HG03378 (cell line): ENCODE measurements around the gene YIPF6.
A peak's percentile ranks its signal among the peaks of the same experiment; 100 is the strongest.
"Not testable (repeated sequence)": the region's sequence is repeated elsewhere in the genome, so short reads cannot be mapped to it uniquely, and the experiment has no call there.

ENCODE experiments used
- ATAC-seq: cut with Tn5 transposase; IDR thresholded peaks from one replicate; pipeline ENCODE4 v1.9.1; 2021; ENCODE audit warnings: mild to moderate bottlenecking, moderate library complexity; ENCODE audit not compliant: unreplicated experiment

Gene YIPF6

DNA sequence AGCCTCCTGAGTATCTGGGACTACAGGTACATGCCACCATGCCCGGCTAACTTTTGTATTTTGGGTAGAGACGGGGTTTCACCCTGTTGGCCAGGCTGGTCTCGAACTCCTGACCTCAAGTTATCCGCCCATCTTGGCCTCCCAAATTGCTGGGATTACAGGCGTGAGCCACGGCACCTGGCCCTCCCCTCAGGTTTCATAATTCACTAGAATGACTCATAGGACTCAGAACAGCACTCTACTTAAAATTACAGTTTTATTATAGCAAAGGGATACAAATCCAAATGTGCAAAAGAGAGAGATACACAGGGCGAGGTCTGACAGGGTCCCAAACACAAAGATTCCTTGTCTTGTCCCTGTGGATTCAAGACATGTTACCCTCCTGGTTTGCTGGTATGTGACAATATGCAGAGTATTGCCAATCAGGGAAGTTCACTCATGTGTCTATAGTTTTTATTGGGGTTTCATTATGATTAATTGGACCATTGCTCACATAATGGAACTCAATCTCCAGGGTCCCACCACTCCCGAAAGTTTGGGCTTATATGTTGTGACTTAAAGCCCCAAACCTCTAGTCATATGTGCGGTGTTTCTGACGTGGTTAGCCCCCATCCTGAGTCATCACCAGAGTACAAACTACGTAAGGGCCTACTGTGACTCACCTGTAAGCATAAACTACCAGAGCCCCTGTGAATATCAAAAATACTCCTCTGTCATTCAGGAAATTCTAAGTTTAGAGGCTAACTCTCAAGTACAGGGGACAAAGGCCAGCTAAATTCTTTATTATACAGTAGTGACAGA, 5.2 kb downstream of the YIPF6 start:
- peak; percentile 57 for ATAC-seq

- no peak for ATAC-seq
Observed at GRCh38 chrX:68506649-68507048, 7.8 kb downstream of the YIPF6 start.

DNA sequence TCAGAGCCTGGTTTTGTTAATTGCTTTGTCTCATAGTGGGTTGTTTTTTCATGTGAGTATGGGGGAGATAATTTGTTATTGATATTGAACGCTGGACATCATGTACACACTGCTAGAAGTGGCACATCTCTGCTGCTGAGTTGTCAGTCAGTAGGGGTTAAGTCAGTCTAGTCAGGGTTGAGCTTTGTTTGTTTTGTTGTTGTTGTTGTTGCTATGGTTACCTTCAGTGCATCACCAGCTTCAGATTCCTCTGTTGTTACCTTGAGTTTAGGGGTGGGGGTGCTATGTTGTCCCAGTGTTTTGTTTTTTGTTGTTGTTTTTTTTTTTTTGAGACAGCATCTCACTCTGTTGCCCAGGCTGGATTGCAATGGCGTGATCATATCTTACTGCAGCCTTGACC, 9.9 kb downstream of the YIPF6 start:
- ATAC-seq: no peak

DNA sequence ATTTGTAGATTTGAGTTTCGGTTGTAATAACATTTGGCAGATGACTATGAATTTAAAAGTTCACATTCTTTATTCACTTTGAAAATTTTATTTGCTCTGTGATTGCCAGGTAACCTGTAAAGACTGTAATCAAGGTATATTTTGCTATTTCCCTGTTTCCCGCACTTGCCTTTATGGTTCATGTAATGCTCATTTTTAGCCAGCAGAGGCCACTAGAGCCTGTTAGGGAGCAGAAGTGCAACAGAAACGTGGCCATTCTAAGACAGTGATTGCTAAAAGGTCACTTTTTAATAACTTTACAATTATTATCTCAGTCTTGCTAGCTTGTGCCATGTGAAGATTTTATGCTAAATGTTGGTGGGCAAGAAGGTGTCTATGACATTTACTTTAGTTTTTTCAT, 12.4 kb downstream of the YIPF6 start:
- ATAC-seq: peak; percentile 67

DNA sequence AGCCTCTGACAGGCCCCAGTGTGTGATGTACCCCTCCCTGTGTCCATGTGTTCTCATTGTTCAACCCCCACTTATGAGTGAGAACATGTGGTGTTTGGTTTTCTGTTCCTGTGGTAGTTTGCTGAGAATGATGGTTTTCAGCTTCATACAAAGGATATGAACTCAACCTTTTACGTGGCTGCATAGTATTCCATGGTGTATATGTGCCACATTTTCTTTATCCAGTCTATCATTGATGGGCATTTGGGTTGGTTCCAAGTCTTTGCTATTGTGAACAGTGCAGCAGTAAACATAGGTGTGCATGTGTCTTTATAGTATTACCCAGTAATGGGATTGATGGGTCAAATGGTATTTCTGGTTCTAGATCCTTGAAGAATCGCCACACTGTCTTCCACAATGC, 25.8 kb downstream of the YIPF6 start:
- not testable (repeated sequence) for ATAC-seq

GRCh38 chrX:68532831-68533533, 34.1 kb downstream of the YIPF6 start:
- ATAC-seq: no peak

GRCh38 chrX:68533656-68534055, 34.8 kb downstream of the YIPF6 start:
- no peak for ATAC-seq

DNA sequence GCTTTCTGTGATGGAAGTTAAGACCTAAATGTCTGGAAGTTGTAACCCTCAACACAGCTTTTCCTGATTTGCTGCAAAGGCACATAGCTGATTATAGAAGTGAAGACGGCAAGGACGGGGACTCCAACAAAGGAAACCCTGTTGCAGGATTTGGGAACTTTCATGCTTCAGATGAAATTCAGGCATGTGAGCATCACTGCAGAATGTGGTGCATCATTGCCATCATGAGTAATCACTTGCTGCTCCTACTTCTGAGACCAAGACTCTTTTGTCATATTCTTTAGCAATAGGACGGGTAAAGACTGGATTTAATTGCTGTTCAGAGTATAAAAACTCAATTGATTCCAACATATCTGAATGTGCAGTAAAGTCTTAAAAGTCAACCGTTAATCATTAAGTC, 35.8 kb downstream of the YIPF6 start:
- no peak for ATAC-seq

DNA sequence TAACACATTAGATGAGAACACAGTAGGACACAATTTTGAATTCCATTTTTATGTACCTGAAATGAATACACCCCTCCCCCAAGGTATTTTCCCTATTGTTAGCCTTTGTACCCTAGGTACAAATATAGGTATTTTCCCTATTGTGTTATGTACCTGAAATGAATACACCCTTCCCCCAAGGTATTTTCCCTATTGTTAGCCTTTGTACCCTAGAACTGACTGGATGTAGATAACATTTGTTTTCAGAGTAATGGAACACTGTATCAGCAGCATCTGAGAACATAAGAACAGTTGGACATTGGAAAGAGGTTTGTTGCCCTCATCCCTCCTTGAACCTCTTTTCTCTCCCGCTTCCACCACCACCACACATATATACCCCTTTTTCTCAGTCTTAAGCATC, 37.6 kb downstream of the YIPF6 start:
- ATAC-seq: no peak

- ATAC-seq: no peak
Observed at GRCh38 chrX:68536884-68537283, 38.0 kb downstream of the YIPF6 start.

DNA sequence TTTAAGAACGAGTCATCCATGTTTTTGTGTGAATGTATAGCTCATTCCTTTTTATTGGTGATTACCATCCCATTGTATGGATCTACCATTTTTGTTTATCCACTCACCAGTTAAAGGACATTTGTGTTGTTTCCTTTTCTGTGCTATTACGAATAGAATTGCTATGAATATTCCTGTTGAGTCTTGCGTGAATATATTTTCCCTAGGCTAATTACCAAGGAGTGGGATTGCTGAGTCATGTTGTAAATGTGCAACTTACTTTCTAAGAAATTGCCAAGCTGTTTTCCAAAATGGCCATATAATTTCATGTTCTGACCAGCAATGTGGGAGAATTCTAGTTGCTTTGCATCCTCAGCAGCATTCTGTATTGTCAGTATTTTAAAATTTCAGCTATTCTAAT, 51.3 kb downstream of the YIPF6 start:
- no peak for ATAC-seq

DNA sequence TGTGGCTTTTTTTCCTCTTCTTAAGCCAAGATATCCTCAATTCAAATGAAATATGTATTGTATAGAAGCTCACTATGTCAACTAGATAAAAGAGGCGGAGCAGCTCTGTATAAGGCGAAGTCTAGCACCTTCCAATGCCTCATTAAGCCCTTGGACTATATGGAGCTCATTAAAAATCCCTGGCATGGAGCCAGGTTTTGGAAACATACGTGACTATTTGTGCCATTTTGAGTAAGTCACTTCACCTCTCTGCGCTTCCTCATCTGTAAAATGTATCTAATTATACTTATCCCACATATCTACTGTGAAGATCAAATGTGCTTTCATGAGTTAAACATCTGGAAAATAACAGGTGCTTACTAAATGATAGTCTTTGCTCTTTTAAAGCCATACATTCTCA, 57.2 kb downstream of the YIPF6 start:
- no peak for ATAC-seq

GRCh38 chrX:68557126-68557525, 58.3 kb downstream of the YIPF6 start:
- ATAC-seq: not testable (repeated sequence)

- not testable (repeated sequence) for ATAC-seq
Observed at GRCh38 chrX:68559905-68560304, 61.1 kb downstream of the YIPF6 start.

DNA sequence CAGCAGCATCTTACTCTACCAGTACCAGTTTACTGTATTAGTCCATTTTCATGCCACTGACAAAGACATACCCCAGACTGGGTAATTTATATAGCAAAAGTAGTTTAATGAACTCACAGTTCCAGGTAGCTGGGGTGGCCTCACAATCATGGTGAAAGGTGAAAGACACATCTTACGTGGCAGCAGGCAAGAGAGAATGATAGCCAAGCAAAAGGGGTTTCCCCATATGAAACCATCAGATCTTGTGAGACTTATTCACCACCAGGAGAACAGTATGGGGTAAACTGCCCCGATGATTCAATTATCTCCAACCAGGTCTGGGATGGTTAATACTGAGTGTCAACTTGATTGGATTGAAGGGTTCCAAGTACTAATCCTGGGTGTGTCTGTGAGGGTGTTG, 69.3 kb downstream of the YIPF6 start:
- peak; percentile 36 for ATAC-seq

DNA sequence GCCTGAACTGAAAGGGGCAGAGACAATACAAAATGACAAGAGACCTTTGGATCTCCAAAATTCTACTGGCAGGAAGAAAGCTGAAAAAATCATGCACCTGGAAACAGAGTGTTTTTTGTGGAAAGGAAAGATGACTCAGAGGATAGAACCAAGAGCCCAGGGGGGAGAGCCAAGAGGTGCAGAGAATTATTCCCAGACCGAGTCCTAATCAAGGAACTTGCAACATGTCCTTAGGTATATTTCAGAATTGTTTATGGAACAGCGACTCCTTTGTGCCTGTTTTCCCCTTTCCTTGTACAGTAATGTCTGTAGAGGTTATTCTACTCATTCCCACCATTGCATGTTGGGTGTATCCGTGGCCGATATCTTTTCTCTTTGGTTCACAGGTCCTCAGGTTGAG, 71.7 kb downstream of the YIPF6 start:
- ATAC-seq: no peak

GRCh38 chrX:68571292-68571609, 72.4 kb downstream of the YIPF6 start:
- no peak for ATAC-seq

- ATAC-seq: peak; percentile 93
Observed at GRCh38 chrX:68571610-68572311, 72.9 kb downstream of the YIPF6 start.

DNA sequence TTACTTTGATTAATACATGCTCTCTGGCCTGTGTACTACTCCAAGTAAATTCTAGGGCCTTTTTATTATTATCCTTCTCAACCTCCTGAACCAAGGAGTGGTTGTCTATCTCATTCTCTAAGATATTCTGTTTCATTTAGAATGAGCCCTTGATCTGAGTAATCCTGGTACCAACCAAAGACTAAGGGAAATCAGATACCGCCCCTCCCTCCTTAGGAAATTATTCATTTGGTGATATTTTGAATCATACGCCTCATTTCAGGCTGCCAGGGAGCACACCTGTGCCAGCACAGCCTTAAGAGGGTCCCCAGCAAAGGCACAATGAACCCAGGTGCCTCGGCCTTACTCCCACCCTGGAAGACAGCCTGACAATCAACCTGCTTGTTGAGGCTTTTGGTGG, 75.4 kb downstream of the YIPF6 start:
- ATAC-seq: no peak

- no peak for ATAC-seq
Observed at GRCh38 chrX:68579810-68580209, 81.0 kb downstream of the YIPF6 start.

DNA sequence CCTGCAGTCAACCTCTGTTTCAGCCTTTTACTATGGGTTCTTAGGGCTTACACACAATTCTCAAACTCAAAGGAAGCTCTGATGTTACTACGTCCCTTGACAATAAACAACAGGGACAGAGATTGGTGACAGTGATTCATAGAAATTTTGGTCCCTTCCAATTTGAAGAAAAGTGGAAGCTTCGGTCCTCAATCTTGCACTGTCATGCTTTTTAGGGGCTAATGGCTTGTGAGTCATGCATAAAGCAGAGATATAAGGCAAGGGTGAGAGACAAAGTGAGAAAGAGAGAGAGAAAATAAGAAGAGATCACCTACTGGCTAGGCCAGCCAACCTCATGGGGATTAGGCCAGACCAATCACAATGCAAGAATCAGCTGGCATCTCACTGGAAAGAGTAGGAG, 85.4 kb downstream of the YIPF6 start:
- ATAC-seq: no peak
